Measurements from ENCODE around the gene ZNF398. TPM values are rescaled to one million over a fixed set of nuclear protein-coding genes. Genes with fewer than 3 reads are reported as not detected.

ZNF398 gene
- total RNA-seq, 1 donor from 2014 or later, result 19.5 TPM

DNA sequence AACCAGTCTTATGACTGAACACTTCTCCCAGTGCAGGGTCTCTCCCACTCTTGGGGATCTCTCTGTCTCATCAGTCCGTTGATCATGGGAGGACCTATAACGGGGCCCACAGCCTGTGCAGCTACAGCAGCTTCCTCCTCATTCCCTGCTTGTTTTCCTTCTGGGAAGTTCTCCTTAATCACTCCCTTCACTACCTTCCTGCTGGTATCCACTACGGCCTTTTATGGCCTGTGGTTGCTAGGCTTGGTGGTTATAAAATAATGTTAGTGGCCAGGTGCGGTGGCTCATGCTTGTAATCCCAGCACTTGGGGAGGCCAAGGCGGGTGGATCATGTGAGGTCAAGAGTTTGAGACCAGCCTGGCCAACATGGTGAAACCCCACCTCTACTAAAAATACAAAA is 44.6 kb downstream of the ZNF398 start:
- Mint-ChIP-seq H3K27ac (no peak overlapping the region), H3K9me3 (no peaks in the 10 kb centered on the region), H3K36me3 (no peaks in the 10 kb centered on the region), H3K4me3 (peak overlapping the region; percentile 60), H3K4me1 (ENCODE audit: unreplicated experiment) (peaks cover 14% of the 10 kb centered on the region), H3K27me3 (peaks cover 2% of the 10 kb centered on the region)
- DNase-seq (ENCODE audit: extremely low spot score, unreplicated experiment), result no peak
- TF ChIP-seq, protein P1, sequence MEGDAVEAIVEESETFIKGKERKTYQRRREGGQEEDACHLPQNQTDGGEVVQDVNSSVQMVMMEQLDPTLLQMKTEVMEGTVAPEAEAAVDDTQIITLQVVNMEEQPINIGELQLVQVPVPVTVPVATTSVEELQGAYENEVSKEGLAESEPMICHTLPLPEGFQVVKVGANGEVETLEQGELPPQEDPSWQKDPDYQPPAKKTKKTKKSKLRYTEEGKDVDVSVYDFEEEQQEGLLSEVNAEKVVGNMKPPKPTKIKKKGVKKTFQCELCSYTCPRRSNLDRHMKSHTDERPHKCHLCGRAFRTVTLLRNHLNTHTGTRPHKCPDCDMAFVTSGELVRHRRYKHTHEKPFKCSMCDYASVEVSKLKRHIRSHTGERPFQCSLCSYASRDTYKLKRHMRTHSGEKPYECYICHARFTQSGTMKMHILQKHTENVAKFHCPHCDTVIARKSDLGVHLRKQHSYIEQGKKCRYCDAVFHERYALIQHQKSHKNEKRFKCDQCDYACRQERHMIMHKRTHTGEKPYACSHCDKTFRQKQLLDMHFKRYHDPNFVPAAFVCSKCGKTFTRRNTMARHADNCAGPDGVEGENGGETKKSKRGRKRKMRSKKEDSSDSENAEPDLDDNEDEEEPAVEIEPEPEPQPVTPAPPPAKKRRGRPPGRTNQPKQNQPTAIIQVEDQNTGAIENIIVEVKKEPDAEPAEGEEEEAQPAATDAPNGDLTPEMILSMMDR (conservative IDR thresholded peaks at IDR 0.05), result no peak

DNA sequence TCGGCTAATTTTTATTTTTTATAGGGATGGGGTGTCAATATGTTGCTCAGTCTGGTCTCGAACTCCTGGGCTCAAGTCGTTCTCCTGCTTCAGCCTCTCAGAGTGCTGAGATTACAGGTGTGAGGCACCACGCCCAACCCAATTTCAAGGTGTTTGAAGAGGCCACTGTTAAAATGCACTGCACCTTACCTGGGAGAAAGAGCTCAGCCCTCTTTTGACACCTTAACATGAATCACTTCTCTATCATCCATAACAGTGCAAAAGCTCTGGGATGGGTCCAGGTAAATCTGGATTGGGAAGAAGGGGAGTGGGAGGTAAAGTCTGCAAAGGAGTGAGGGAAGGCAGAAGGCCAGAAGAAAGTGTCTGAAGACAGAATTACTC is 47.5 kb downstream of the ZNF398 start:
- DNase-seq (ENCODE audit: extremely low spot score, unreplicated experiment), result no peak
- TF ChIP-seq, protein P1 (conservative IDR thresholded peaks at IDR 0.05), result no peak
- peaks cover 12% of the 10 kb centered on the region for H3K4me1 Mint-ChIP-seq (ENCODE audit: unreplicated experiment)
- H3K4me3 Mint-ChIP-seq, result peak overlapping the region; percentile 85
- H3K9me3 Mint-ChIP-seq, result no peaks in the 10 kb centered on the region
- peak overlapping the region; percentile 71 for H3K27ac Mint-ChIP-seq
- no peaks in the 10 kb centered on the region for H3K27me3 Mint-ChIP-seq
- H3K36me3 Mint-ChIP-seq, result peaks cover 16% of the 10 kb centered on the region

DNA sequence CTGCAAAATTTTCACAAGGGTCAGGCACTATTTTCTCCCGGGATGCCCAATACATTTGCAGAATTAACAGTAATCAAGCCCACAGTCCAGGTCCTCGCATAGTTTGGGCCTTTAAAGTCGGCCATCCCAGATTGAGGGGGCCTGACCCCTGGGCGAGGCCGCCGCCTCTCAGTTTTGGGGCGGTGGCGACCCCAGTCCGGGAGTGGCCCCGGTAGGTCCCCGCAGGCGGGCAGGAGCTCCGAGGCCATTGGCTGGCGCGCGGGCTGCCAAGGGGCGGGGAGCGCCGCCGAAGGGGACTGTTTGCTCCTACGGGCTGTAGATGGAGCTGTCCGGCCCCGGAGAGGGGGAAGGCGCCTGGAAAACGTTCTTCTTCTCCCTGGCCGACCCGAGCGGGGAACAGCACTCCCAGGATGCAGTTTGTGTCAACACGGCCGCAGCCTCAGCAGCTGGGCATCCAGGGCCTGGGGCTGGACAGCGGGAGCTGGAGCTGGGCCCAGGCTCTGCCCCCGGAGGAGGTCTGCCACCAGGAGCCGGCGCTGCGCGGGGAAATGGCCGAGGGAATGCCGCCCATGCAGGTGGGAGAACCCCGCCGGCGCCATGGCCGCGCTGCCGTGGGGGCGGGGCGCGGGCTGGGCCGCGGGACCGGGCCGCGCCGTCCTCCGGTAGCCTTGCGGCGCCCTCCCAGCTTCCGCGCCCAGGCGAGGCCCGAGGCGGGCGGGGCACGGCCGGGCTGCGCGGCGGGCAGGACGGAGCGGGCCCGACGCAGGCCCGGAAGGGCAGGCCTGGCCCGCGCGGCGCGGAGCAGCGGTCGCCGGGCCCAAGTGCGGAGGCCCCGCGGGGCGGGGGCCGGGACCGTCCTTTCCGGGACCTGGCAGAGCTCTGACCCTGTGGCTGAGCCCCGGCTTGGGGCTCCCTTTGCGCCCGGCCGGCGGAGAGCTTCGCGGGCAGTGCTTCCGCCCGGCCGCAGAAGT is 48.2 kb downstream of the ZNF398 start, which contains the start of gene ZNF282:
Gene ZNF282 (plus strand): TSS at position 367 of the 971 bp plus-strand sequence. CDS start 44 bp downstream, at position 411.
- peak; percentile 92 for DNase-seq (ENCODE audit: extremely low spot score, unreplicated experiment)
- Mint-ChIP-seq H3K4me3 (peak within 1 kb of the TSS; percentile 95), H3K27ac (peak within 1 kb of the TSS; percentile 83), H3K36me3 (peaks cover 22% of the 10 kb centered on the region), H3K27me3 (no peaks in the 10 kb centered on the region), H3K4me1 (ENCODE audit: unreplicated experiment) (peaks cover 12% of the 10 kb centered on the region), H3K9me3 (no peaks in the 10 kb centered on the region)
- TF ChIP-seq, protein P1 (conservative IDR thresholded peaks at IDR 0.05), result peak; percentile 69

DNA sequence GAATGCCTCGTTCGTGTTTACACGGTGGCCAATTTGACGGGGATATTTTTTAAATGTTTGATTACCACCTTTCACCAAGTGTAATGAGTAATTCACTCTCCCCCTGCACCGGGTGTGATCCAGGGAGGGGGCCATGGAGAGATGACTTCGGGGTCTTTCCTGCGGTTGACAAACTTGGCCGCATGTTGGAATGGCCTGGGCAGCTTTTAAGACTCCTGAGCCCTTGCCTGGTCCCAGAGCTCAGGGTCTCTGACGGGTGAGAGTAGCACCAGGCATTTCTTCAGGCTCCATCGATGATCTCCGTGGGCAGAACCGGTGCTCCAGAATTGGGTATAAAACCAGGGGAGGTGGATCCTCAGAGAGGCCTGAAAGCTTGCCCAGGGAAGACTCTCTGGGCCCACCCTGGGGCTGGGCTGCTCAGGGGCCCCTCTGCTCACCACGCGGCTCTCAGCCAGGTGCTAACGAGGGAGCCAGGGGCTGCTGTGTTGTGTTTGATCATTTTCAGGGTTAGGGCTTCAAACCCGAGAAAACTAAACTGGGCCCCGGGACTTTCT is 49.0 kb downstream of the ZNF398 start:
- no peak for DNase-seq (ENCODE audit: extremely low spot score, unreplicated experiment)
- H3K27ac Mint-ChIP-seq, result peak overlapping the region; percentile 83
- H3K9me3 Mint-ChIP-seq, result no peaks in the 10 kb centered on the region
- peaks cover 15% of the 10 kb centered on the region for H3K4me1 Mint-ChIP-seq (ENCODE audit: unreplicated experiment)
- TF ChIP-seq, protein P1 (conservative IDR thresholded peaks at IDR 0.05), result no peak
- peaks cover 29% of the 10 kb centered on the region for H3K36me3 Mint-ChIP-seq
- no peaks in the 10 kb centered on the region for H3K27me3 Mint-ChIP-seq
- H3K4me3 Mint-ChIP-seq, result peak overlapping the region; percentile 95

DNA sequence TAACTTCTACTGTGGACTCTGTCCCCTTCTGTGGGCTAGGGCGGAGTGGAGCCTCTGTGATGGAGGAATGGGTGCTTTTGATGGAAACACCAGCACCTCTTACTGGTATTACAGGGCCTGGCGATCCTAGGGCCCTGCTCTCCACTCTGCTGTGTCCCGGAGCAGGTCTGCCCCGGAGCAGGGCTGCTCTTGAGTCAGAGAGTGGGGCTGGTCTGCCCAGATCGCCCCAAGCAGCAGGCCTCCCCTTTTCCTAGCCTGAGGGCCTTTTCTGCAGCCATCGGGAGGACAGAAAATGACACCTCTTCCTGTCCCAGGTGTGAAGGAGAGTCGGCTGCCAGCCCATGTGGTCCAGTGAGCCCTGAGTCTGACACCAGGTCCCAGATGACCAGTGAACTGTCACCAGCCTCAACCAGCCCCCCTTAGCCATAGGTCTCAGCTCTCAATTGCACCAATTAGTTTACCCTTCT is 49.5 kb downstream of the ZNF398 start:
- no peaks in the 10 kb centered on the region for H3K27me3 Mint-ChIP-seq
- H3K36me3 Mint-ChIP-seq, result peaks cover 32% of the 10 kb centered on the region
- peak overlapping the region; percentile 95 for H3K4me3 Mint-ChIP-seq
- peak overlapping the region; percentile 83 for H3K27ac Mint-ChIP-seq
- no peak for DNase-seq (ENCODE audit: extremely low spot score, unreplicated experiment)
- no peaks in the 10 kb centered on the region for H3K9me3 Mint-ChIP-seq
- peaks cover 15% of the 10 kb centered on the region for H3K4me1 Mint-ChIP-seq (ENCODE audit: unreplicated experiment)
- TF ChIP-seq, protein P1 (conservative IDR thresholded peaks at IDR 0.05), result no peak

Data from type B pancreatic cell (in vitro differentiated cells).